Testis (tissue), 2 donors: ENCODE results near the gene MACF1.

Experiments
- POLR2A ChIP-seq: fragments of 450-650 bp; IDR thresholded peaks from one replicate; pipeline ENCODE4 v1.6.1; 2017; ENCODE audit warnings: antibody characterized with exemption, mild to moderate bottlenecking, moderate library complexity
- TF ChIP-seq, protein P1 (sequence below), 3 experiments: fragments of 450-650 bp in 2 of 3; fragments of 200-600 bp in 1 of 3; sonication (generic) in 1 of 3; IDR thresholded peaks; one replicate each; pipeline ENCODE4 v1.5.1; 2016 to 2019; ENCODE audit warnings: antibody characterized with exemption in 3 of 3, mild to moderate bottlenecking in 2 of 3, moderate library complexity in 1 of 3

DNA sequence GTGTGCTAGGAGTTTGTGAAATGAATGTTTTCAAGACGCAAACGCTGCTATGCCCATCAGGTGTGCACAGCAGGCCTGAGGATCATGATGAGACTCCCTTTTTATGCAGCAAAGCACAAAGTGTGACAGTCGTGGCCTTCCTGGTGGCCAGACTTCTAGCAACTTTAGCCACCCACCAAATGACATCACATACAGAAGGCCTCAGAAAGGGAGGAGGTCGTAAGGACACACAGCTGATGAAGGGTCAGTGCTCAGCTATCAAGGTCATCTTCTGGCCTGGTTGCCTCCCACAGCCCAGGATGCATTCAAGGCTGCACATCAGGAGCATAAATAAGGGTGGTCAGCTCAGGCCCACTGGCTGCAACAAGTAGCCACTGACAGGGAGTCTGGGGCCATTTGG is 323.6 kb downstream of the MACF1 start:
- TF ChIP-seq POLR2A, result no peak
- TF ChIP-seq, protein P1, sequence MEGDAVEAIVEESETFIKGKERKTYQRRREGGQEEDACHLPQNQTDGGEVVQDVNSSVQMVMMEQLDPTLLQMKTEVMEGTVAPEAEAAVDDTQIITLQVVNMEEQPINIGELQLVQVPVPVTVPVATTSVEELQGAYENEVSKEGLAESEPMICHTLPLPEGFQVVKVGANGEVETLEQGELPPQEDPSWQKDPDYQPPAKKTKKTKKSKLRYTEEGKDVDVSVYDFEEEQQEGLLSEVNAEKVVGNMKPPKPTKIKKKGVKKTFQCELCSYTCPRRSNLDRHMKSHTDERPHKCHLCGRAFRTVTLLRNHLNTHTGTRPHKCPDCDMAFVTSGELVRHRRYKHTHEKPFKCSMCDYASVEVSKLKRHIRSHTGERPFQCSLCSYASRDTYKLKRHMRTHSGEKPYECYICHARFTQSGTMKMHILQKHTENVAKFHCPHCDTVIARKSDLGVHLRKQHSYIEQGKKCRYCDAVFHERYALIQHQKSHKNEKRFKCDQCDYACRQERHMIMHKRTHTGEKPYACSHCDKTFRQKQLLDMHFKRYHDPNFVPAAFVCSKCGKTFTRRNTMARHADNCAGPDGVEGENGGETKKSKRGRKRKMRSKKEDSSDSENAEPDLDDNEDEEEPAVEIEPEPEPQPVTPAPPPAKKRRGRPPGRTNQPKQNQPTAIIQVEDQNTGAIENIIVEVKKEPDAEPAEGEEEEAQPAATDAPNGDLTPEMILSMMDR (IDR thresholded peaks at IDR 0.05), result no peak
